Naive thymus-derived CD4-positive, alpha-beta T cell (primary cell): ENCODE measurements around the gene IFI27. TPM values are rescaled to one million over a fixed set of nuclear protein-coding genes. Genes with fewer than 3 reads are reported as not detected.
A peak's percentile ranks its signal among the peaks of the same experiment; 100 is the strongest.

Experiments
- ATAC-seq: fragments of 150-1000 bp; cut with Tn5 transposase; 2 replicates; pipeline ENCODE4 v1.10.0; 2021; ENCODE audit warnings: mild to moderate bottlenecking, moderate library complexity
- CTCF ChIA-PET: fragments of 350-600 bp; sonication (Branson Sonifier 250); formaldehyde crosslinking; loops from one replicate; lab custom pipeline; 2021; ENCODE audit warnings: antibody characterized with exemption; lab: Charles Lee
- POLR2A ChIA-PET: fragments of 350-600 bp; sonication (Branson Sonifier 250); formaldehyde crosslinking; loops from one replicate; lab custom pipeline; 2021; ENCODE audit warnings: antibody characterized with exemption, inconsistent platforms; lab: Charles Lee
- DNase-seq, 9 donors: peaks; one replicate each; pipeline versions ENCODE4 v3.0.0 to v3.0.0-alpha.2; 2020 to 2022; ENCODE audit warnings: mixed read lengths in 1 of 9
- H3K27ac ChIP-seq: one replicate; pipeline ENCODE4 v1.7.0; 2013; ENCODE audit warnings: mild to moderate bottlenecking, low read depth, low read length, moderate library complexity
- H3K27me3 ChIP-seq, 2 donors: one replicate each; pipeline ENCODE4 v1.7.0; 2013; ENCODE audit warnings: low read length in 2 of 2, mild to moderate bottlenecking in 2 of 2, moderate library complexity in 2 of 2; ENCODE audit not compliant: control insufficient read depth in 2 of 2, insufficient read depth in 2 of 2
- H3K36me3 ChIP-seq, 3 experiments: 1 replicate in 2 of 3; 2 replicates in 1 of 3; pipeline ENCODE4 v1.7.0; 2013; ENCODE audit warnings: low read length in 3 of 3, mild to moderate bottlenecking in 3 of 3, moderate library complexity in 1 of 3; ENCODE audit not compliant: insufficient read depth in 3 of 3, control insufficient read depth in 2 of 3
- H3K4me1 ChIP-seq, 2 donors: one replicate each; pipeline ENCODE4 v1.7.0; 2013; ENCODE audit warnings: low read length in 2 of 2, mild to moderate bottlenecking in 2 of 2, moderate library complexity in 1 of 2; ENCODE audit not compliant: control insufficient read depth in 2 of 2, insufficient read depth in 2 of 2
- H3K4me3 ChIP-seq: 2 replicates; pipeline ENCODE4 v1.7.0; 2013; ENCODE audit warnings: mild to moderate bottlenecking, low read length
- H3K9me3 ChIP-seq, 3 experiments: 1 replicate in 2 of 3; 2 replicates in 1 of 3; pipeline ENCODE4 v1.7.0; 2013; ENCODE audit warnings: low read length in 3 of 3; ENCODE audit not compliant: control insufficient read depth in 2 of 3
- H3K27ac Mint-ChIP-seq, 9 donors: one replicate each; pipeline ENCODE4 v1.8.0; 2020 to 2022; ENCODE audit warnings: mixed read lengths in 9 of 9, mild to moderate bottlenecking in 8 of 9, moderate library complexity in 5 of 9, inconsistent platforms in 2 of 9
- H3K27me3 Mint-ChIP-seq, 5 donors: one replicate each; pipeline ENCODE4 v1.8.0; 2021 to 2022; ENCODE audit warnings: mixed read lengths in 5 of 5, mild to moderate bottlenecking in 1 of 5
- H3K36me3 Mint-ChIP-seq, 5 donors: one replicate each; pipeline ENCODE4 v1.8.0; 2020 to 2022; ENCODE audit warnings: mixed read lengths in 5 of 5, mild to moderate bottlenecking in 3 of 5, inconsistent platforms in 1 of 5
- H3K4me1 Mint-ChIP-seq, 7 donors: one replicate each; pipeline ENCODE4 v1.8.0; 2020 to 2022; ENCODE audit warnings: mixed read lengths in 7 of 7, mild to moderate bottlenecking in 3 of 7, inconsistent platforms in 1 of 7
- H3K4me3 Mint-ChIP-seq, 10 donors: one replicate each; pipeline ENCODE4 v1.8.0; 2020 to 2022; ENCODE audit warnings: mild to moderate bottlenecking in 10 of 10, mixed read lengths in 10 of 10, moderate library complexity in 6 of 10, inconsistent platforms in 2 of 10
- H3K9me3 Mint-ChIP-seq, 11 donors: one replicate each; pipeline ENCODE4 v1.8.0; 2020 to 2022; ENCODE audit warnings: mixed read lengths in 11 of 11, mild to moderate bottlenecking in 4 of 11, inconsistent platforms in 1 of 11, moderate library complexity in 1 of 11
- intact Hi-C, 2 donors: fragments of 100-400 bp; cut with micrococcal nuclease; formaldehyde crosslinking; loops; one replicate each; pipeline ENCODE4 v1.15.1; 2023
- polyA plus RNA-seq, 2 donors: library from polyadenylated mRNA; unstranded; fragments of 300-500 nt; fragmentation: Illumina TruSeq; gene quantifications; one replicate each; pipeline ENCODE4 v1.2.3, GENCODE V29; 2021
- total RNA-seq, 6 experiments: library from RNA in 5 of 6; stranded (reverse) in 5 of 6; gene quantifications; 1 replicate in 5 of 6; 2 replicates in 1 of 6; pipeline ENCODE4 v1.2.3 and lab custom pipeline; 2021 to 2026

Gene IFI27
- total and polyA plus RNA-seq, 7 experiments from 2014 or later: 0.74 to 221 (median 1.9) TPM; not detected in 3

DNA sequence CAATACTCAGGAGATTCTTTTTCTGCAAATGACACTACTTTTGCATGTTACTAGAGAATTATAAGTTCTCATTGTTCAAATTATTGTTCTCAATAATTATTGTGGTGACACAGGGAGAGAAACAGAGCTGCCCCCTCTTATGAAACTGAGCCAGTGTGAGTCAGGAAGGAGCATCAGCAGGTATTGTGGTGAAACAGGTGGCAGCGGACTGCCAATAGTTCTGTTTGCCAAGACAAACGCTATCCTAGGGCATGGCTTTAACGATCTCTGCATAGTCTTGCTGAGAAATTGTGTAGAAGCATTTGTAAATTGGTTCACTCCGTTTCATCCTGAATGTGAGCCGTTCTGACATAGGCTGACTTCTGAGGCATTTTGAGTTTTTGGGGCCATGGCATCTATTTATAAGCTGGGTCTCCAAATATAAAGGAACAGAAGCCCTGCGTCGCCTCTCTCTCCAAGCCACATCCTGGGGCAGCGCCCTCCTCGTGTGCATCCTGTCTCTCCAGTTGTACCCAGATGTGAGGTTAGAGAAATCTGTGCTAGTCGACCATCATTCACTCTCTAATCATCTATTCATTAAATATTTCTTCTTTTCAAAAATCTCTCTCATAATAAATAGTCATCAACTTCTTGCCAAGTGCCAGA is 47.8 kb downstream of the IFI27 start:
- peaks cover 0 to 8% (median 4%) of the 10 kb centered on the region in 5 donors for H3K27me3 Mint-ChIP-seq
- Histone ChIP-seq H3K36me3 (no peaks in the 10 kb centered on the region), H3K4me1 (peaks cover 12 to 38% of the 10 kb centered on the region in 2 donors), H3K9me3 (no peaks in the 10 kb centered on the region), H3K27me3 (no peaks in the 10 kb centered on the region), H3K27ac (no peak overlapping the region), H3K4me3 (peak overlapping the region; percentile 19)
- ATAC-seq: peak; percentile 76
- peaks cover 0 to 2% (median 0%) of the 10 kb centered on the region in 11 donors for H3K9me3 Mint-ChIP-seq
- peaks cover 24 to 61% (median 56%) of the 10 kb centered on the region in 7 donors for H3K4me1 Mint-ChIP-seq
- ChIA-PET POLR2A (interaction anchor here (1.0 to 2.8 kb wide), 5 partner anchors 12 to 22 kb away, joined by 3 to 13 read pairs (median 4); partner anchors contain the start of gene PPP4R4), CTCF (interaction anchor here (0.5 to 3.1 kb wide), 4 partner anchors 15 to 1443 kb away, joined by 4 to 14 read pairs (median 4); no protein-coding TSS in a partner anchor)
- H3K27ac Mint-ChIP-seq: peak overlapping the region in 8 of 9 donors; percentile 5 to 81 (median 30)
- DNase-seq: peak in 7 of 9 donors; percentile 22 to 59 (median 52)
- peak overlapping the region in 9 of 10 donors; percentile 41 to 69 (median 61) for H3K4me3 Mint-ChIP-seq
- intact Hi-C loops: loop anchor here in 1 of 2 donors (1.0 to 2.0 kb wide), 2 partner anchors 17 to 22 kb away; no protein-coding TSS in a partner anchor
- no peaks in the 10 kb centered on the region for H3K36me3 Mint-ChIP-seq

DNA sequence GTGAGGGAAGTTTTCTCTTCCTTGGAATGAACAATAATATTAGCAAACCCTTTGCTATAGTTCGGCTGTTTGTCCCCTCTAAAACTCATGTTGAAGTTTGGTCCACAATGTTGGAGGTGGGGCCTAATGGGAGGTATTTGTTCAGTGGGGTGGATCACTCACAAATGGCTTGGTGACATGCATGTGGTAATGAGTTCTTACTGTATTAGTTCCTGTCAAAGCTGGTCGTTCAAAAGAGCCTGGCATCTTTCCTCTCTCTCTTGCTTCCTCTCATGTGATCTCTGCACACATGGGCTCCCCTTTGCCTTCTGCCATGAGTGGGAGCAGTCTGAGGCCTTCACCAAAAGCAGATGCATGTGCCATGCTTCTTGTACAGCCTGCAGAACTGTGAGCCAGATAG is 50.5 kb downstream of the IFI27 start:
- peaks cover 0 to 4% (median 3%) of the 10 kb centered on the region in 5 donors for H3K27me3 Mint-ChIP-seq
- no peak for DNase-seq
- intact Hi-C loops: no loop called here
- H3K36me3 ChIP-seq: no peaks in the 10 kb centered on the region
- peak overlapping the region in 7 of 10 donors; percentile 0 to 59 (median 40) for H3K4me3 Mint-ChIP-seq
- no peak overlapping the region for H3K4me3 ChIP-seq
- H3K4me1 ChIP-seq: peaks cover 12 to 47% of the 10 kb centered on the region in 2 donors
- no peaks in the 10 kb centered on the region for H3K36me3 Mint-ChIP-seq
- H3K27me3 ChIP-seq: no peaks in the 10 kb centered on the region
- H3K27ac Mint-ChIP-seq: peak overlapping the region; percentile 25 to 89 (median 56)
- no peak overlapping the region for H3K27ac ChIP-seq
- ATAC-seq: no peak
- H3K9me3 ChIP-seq: no peaks in the 10 kb centered on the region
- POLR2A ChIA-PET: interaction anchor here (0.8 to 2.1 kb wide), 5 partner anchors 8 to 80 kb away, joined by 3 to 7 read pairs (median 4); partner anchors contain the start of genes DDX24 and IFI27L1
- no peaks in the 10 kb centered on the region for H3K9me3 Mint-ChIP-seq
- peaks cover 24 to 77% (median 62%) of the 10 kb centered on the region in 7 donors for H3K4me1 Mint-ChIP-seq
- CTCF ChIA-PET: interaction anchor here (0.8 kb wide), 1 partner anchor 15 kb away, joined by 3 read pairs; no protein-coding TSS in a partner anchor

DNA sequence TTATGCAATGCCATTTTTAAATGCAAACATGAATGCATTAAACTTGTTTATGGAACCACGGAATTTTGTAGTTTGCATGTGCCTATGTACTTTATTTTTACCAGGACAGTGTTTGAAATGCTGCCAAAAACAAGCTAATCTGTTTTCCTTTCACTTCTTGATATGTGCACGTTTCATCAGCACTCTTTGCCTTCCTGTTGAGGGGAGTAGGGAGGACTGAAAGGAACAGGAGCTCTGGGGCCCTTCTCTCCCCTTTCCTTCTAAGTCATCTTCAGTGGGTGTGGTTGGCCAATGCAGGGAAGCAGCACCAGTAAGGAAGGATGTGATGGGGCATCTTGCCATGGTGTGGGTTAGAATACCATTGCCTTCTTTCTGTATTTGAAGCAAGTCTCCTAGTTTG is 51.4 kb downstream of the IFI27 start:
- POLR2A ChIA-PET: interaction anchor here (0.8 to 1.0 kb wide), 2 partner anchors 11 to 14 kb away, joined by 3 to 4 read pairs; no protein-coding TSS in a partner anchor
- DNase-seq: no peak
- peak overlapping the region in 5 of 10 donors; percentile 2 to 50 (median 12) for H3K4me3 Mint-ChIP-seq

DNA sequence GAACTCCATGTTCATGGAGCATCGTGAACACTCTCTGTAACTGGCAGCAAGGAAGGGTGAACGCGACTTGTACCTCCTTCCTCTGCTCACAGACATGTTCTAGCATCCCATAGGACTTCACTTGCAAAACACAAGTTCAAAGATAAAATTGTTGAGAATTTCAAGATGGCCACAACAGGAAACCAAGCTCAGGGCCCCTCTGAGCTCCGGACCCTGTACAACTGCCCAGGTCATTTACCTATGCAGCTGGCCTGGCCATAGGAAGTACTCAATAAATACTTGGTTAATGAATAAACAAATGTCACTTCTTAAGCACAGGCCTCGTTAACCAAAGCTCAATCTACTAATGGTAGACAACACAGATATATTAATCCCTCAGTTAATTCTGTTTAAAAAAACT is 51.9 kb downstream of the IFI27 start:
- Histone ChIP-seq H3K4me3 (no peak overlapping the region), H3K36me3 (no peaks in the 10 kb centered on the region), H3K27ac (no peak overlapping the region), H3K9me3 (no peaks in the 10 kb centered on the region), H3K27me3 (no peaks in the 10 kb centered on the region), H3K4me1 (peaks cover 12 to 46% of the 10 kb centered on the region in 2 donors)
- DNase-seq (no peak), ATAC-seq (no peak)
- intact Hi-C loops: loop anchor here in 1 of 2 donors (2.0 kb wide), 1 partner anchor 14 kb away; no protein-coding TSS in a partner anchor
- H3K36me3 Mint-ChIP-seq: no peaks in the 10 kb centered on the region
- H3K4me3 Mint-ChIP-seq: peak overlapping the region in 3 of 10 donors; percentile 9 to 32 (median 12)
- ChIA-PET POLR2A (interaction anchor here (1.0 to 1.3 kb wide), 3 partner anchors 13 to 26 kb away, joined by 3 to 4 read pairs (median 3); no protein-coding TSS in a partner anchor), CTCF (interaction anchor here (0.6 to 1.4 kb wide), 3 partner anchors 18 to 984 kb away, joined by 3 read pairs; no protein-coding TSS in a partner anchor)
- peaks cover 24 to 69% (median 58%) of the 10 kb centered on the region in 7 donors for H3K4me1 Mint-ChIP-seq
- H3K27ac Mint-ChIP-seq: peak overlapping the region in 6 of 9 donors; percentile 66 to 83 (median 72)
- no peaks in the 10 kb centered on the region for H3K27me3 Mint-ChIP-seq
- H3K9me3 Mint-ChIP-seq: no peaks in the 10 kb centered on the region

More for the DNA sequence above, 51.4 kb downstream of the IFI27 start:
- H3K4me1 ChIP-seq: peaks cover 12 to 47% of the 10 kb centered on the region in 2 donors
- no peak overlapping the region for H3K4me3 ChIP-seq
- no peaks in the 10 kb centered on the region for H3K9me3 ChIP-seq
- no peaks in the 10 kb centered on the region for H3K27me3 ChIP-seq
- no peak for ATAC-seq
- intact Hi-C loops: loop anchor here in 1 of 2 donors (2.0 kb wide), 1 partner anchor 13 kb away; no protein-coding TSS in a partner anchor
- H3K27ac ChIP-seq: no peak overlapping the region
- Mint-ChIP-seq H3K27me3 (peaks cover 0 to 3% (median 0%) of the 10 kb centered on the region in 5 donors), H3K9me3 (no peaks in the 10 kb centered on the region), H3K36me3 (no peaks in the 10 kb centered on the region), H3K4me1 (peaks cover 24 to 74% (median 62%) of the 10 kb centered on the region in 7 donors), H3K27ac (peak overlapping the region in 8 of 9 donors; percentile 30 to 75 (median 67))
- CTCF ChIA-PET: interaction anchor here (0.6 to 0.7 kb wide), 2 partner anchors 25 to 983 kb away, joined by 3 read pairs; no protein-coding TSS in a partner anchor
- H3K36me3 ChIP-seq: no peaks in the 10 kb centered on the region

DNA sequence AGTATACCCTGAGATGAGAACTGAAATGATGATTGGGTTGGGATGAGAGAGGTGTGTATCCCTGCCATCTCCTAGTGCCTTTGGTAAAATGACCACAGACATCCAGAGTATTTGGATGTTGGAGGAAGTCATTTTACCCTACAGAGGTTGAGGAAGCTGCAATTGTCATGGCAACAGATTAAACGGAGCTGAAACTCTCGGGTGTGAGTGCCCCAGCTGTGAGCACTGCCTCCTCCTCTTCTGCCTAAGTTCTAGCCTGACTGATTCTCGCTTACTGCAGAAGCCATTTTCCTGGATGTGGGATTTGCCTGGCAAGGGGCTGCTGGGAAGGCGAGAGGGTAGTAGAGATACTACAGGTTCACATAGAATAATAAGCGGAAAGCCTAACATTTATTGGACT is 53.3 kb downstream of the IFI27 start:
- H3K27ac Mint-ChIP-seq: peak overlapping the region in 4 of 9 donors; percentile 11 to 83 (median 43)
- H3K4me3 Mint-ChIP-seq: no peak overlapping the region
- no peaks in the 10 kb centered on the region for H3K36me3 ChIP-seq
- H3K9me3 ChIP-seq: no peaks in the 10 kb centered on the region
- H3K4me3 ChIP-seq: no peak overlapping the region
- DNase-seq: peak in 1 of 9 donors; percentile 24
- no peaks in the 10 kb centered on the region for H3K27me3 ChIP-seq
- peak; percentile 50 for ATAC-seq
- H3K36me3 Mint-ChIP-seq: no peaks in the 10 kb centered on the region
- H3K9me3 Mint-ChIP-seq: no peaks in the 10 kb centered on the region
- ChIA-PET POLR2A (interaction anchor here (0.6 to 1.3 kb wide), 2 partner anchors 11 to 1059 kb away, joined by 3 to 4 read pairs; no protein-coding TSS in a partner anchor), CTCF (interaction anchor here (1.2 to 1.5 kb wide), 3 partner anchors 17 to 27 kb away, joined by 3 to 8 read pairs (median 4); no protein-coding TSS in a partner anchor)
- no peaks in the 10 kb centered on the region for H3K27me3 Mint-ChIP-seq
- no peak overlapping the region for H3K27ac ChIP-seq
- intact Hi-C loops: loop anchor here in 1 of 2 donors (1.0 to 2.0 kb wide), 2 partner anchors 10 to 15 kb away; no protein-coding TSS in a partner anchor
- peaks cover under 1 to 33% of the 10 kb centered on the region in 2 donors for H3K4me1 ChIP-seq
- H3K4me1 Mint-ChIP-seq: peaks cover 14 to 56% (median 45%) of the 10 kb centered on the region in 7 donors
